ENCODE measurements around the gene TSPYL4. TPM values are rescaled to one million over a fixed set of nuclear protein-coding genes. Genes with fewer than 3 reads are reported as not detected.
A peak's percentile ranks its signal among the peaks of the same experiment; 100 is the strongest.

Gene TSPYL4
- total RNA-seq, 1 experiment from 2014 or later = 15.3 TPM

GRCh38 chr6:116283191-116283590 lies 29.3 kb upstream of the TSPYL4 start (continued):
- TF ChIP-seq USF2 (CRISPR knock-in tag; IDR thresholded peaks at IDR 0.05) = no peak
- no peak for TF ChIP-seq CTCF (IDR thresholded peaks at IDR 0.05)
- TF ChIP-seq ARID4B (CRISPR knock-in tag; IDR thresholded peaks at IDR 0.05; ENCODE audit: borderline replicate concordance) = no peak
- TF ChIP-seq GABPB1 (CRISPR knock-in tag; IDR thresholded peaks at IDR 0.05) = no peak
- TF ChIP-seq TEAD4 (CRISPR knock-in tag; IDR thresholded peaks at IDR 0.05) = no peak
- TF ChIP-seq TEAD1 (CRISPR knock-in tag; IDR thresholded peaks at IDR 0.05) = no peak
- TF ChIP-seq HMGXB4 (CRISPR knock-in tag; IDR thresholded peaks at IDR 0.05) = no peak

GRCh38 chr6:116282698-116283097 lies 28.8 kb upstream of the TSPYL4 start:
- Mint-ChIP-seq H3K4me1 (peaks cover 33% of the 10 kb centered on the region), H3K9me3 (0 out of 2 replicates have a peak, but pooled peaks cover 4% of the 10 kb centered on the region), H3K36me3 (peaks cover 13% of the 10 kb centered on the region), H3K27me3 (ENCODE audit: low read depth) (no peaks in the 10 kb centered on the region), H3K4me3 (no peak overlapping the region), H3K27ac (0 out of 2 replicates have a peak overlapping the region, but pooled peaks have one; percentile 64)
- POLR2A ChIA-PET = no interaction called here
- CTCF ChIA-PET = interaction anchor here (1.9 kb wide), 1 partner anchor 14 kb away, joined by 7 read pairs; no protein-coding TSS in a partner anchor
- DNase-seq (ENCODE audit: low spot score) = no peak
- no peak for ATAC-seq
- TF ChIP-seq ZNF512 (CRISPR knock-in tag; IDR thresholded peaks at IDR 0.05; ENCODE audit: borderline replicate concordance) = no peak
- no peak for TF ChIP-seq HMGXB4 (CRISPR knock-in tag; IDR thresholded peaks at IDR 0.05)
- no peak for TF ChIP-seq PRRX2 (CRISPR knock-in tag; IDR thresholded peaks at IDR 0.05)
- TF ChIP-seq FOXP1 (CRISPR knock-in tag; IDR thresholded peaks at IDR 0.05; ENCODE audit: borderline replicate concordance) = no peak
- no peak for TF ChIP-seq SMAD3 (CRISPR knock-in tag; IDR thresholded peaks at IDR 0.05; ENCODE audit: borderline replicate concordance)
- TF ChIP-seq GRHL2 (CRISPR knock-in tag; IDR thresholded peaks at IDR 0.05; ENCODE audit: insufficient replicate concordance, severe bottlenecking) = no peak
- no peak for TF ChIP-seq USF1 (CRISPR knock-in tag; IDR thresholded peaks at IDR 0.05)
- no peak for TF ChIP-seq CREB1 (CRISPR knock-in tag; IDR thresholded peaks at IDR 0.05)
- TF ChIP-seq OVOL2 (CRISPR knock-in tag; IDR thresholded peaks at IDR 0.05; ENCODE audit: borderline replicate concordance) = no peak
- TF ChIP-seq STAT6 (CRISPR knock-in tag; conservative IDR thresholded peaks at IDR 0.05; ENCODE audit: low read depth) = no peak
- TF ChIP-seq MYBL2 (CRISPR knock-in tag; IDR thresholded peaks at IDR 0.05) = no peak
- TF ChIP-seq TEAD1 (CRISPR knock-in tag; IDR thresholded peaks at IDR 0.05) = no peak
- TF ChIP-seq ZNF232 (CRISPR knock-in tag; IDR thresholded peaks at IDR 0.05) = no peak
- no peak for TF ChIP-seq ATF1 (CRISPR knock-in tag; IDR thresholded peaks at IDR 0.05)
- no peak for TF ChIP-seq ZNF138 (CRISPR knock-in tag; conservative IDR thresholded peaks at IDR 0.05)
